A549 (cell line): Measurements from ENCODE around the gene PEX14. TPM values are rescaled to one million over a fixed set of nuclear protein-coding genes. Genes with fewer than 3 reads are reported as not detected.

Experiments
- ATAC-seq, 2 experiments: fragments of 200-7000 bp in 1 of 2; fragments of >200 bp in 1 of 2; cut with Nextera tagmentation in 1 of 2; cut with Tn5 transposase in 1 of 2; 3 replicates each; pipeline versions ENCODE4 v1.8.0 to v1.9.1; 2018 to 2020; ENCODE audit warnings: mild to moderate bottlenecking in 1 of 2, moderate library complexity in 1 of 2
- CTCF ChIA-PET: fragments of 300-600 bp; sonication (Branson Sonifier 250); formaldehyde crosslinking; extraction: SDS; loops from one replicate; lab custom pipeline; 2021; ENCODE audit warnings: antibody characterized with exemption, inconsistent platforms; lab: Yijun Ruan, JAX
- POLR2A ChIA-PET: fragments of 350-600 bp; formaldehyde crosslinking; extraction: SDS; loops from one replicate; lab custom pipeline; 2021; ENCODE audit warnings: antibody characterized with exemption, inconsistent platforms; lab: Yijun Ruan, JAX
- DNase-seq, 2 experiments: peaks; one replicate each; pipeline versions ENCODE4 v3.0.0 to v3.0.0-alpha.2; 2011 to 2016; ENCODE audit warnings: low read depth in 1 of 2, low spot score in 1 of 2
- FAIRE-seq: peaks from 2 replicates; lab custom pipeline; 2011; peaks lifted over from hg19 to GRCh38; lab: Jason Lieb, UNC
- H3K27ac ChIP-seq, 2 experiments: fragments of >200 bp; sonication (Bioruptor Twin); formaldehyde crosslinking; 3 replicates each; pipeline ENCODE4 v1.5.1; 2016 to 2017
- H3K4me1 ChIP-seq: fragments of >200 bp; sonication (Bioruptor Twin); formaldehyde crosslinking; 3 replicates; pipeline ENCODE4 v1.6.1; 2016
- H3K4me2 ChIP-seq: fragments of >200 bp; sonication (Bioruptor Twin); formaldehyde crosslinking; 3 replicates; pipeline ENCODE4 v1.6.1; 2016
- H3K4me3 ChIP-seq: fragments of >200 bp; sonication (Bioruptor Twin); formaldehyde crosslinking; 3 replicates; pipeline ENCODE4 v1.5.1; 2016
- H3K9me3 ChIP-seq: fragments of >200 bp; sonication (Bioruptor Twin); formaldehyde crosslinking; 3 replicates; pipeline ENCODE4 v1.6.1; 2016
- ATOH8 ChIP-seq: fragments of 250-450 bp; sonication (Bioruptor Pico); IDR thresholded peaks from 2 replicates; pipeline ENCODE4 v1.5.0; 2020; ENCODE audit warnings: low read depth, mild to moderate bottlenecking, moderate library complexity
- BCL3 ChIP-seq: fragments of >200 bp; sonication (Bioruptor Twin); formaldehyde crosslinking; IDR thresholded peaks from 3 replicates; pipeline ENCODE4 v1.6.1; 2016
- CBX2 ChIP-seq: fragments of 200-600 bp; sonication (generic); IDR thresholded peaks from 2 replicates; pipeline ENCODE4 v1.6.1; 2016; ENCODE audit warnings: low read depth, mild to moderate bottlenecking, borderline replicate concordance
- E2F6 ChIP-seq: IDR thresholded peaks from 2 replicates; pipeline ENCODE4 v1.6.1; 2012; ENCODE audit warnings: low read depth, borderline replicate concordance
- ESRRA ChIP-seq: fragments of 150-350 bp; IDR thresholded peaks from 2 replicates; pipeline ENCODE4 v1.6.1; 2014; ENCODE audit warnings: mild to moderate bottlenecking, low read length, borderline replicate concordance
- HES2 ChIP-seq: fragments of >200 bp; sonication (Bioruptor Twin); formaldehyde crosslinking; IDR thresholded peaks from 2 replicates; pipeline ENCODE4 v1.6.1; 2016
- JUN ChIP-seq, 2 experiments: fragments of >200 bp; sonication (Bioruptor Twin); formaldehyde crosslinking; IDR thresholded peaks; 2 replicates in 1 of 2; 3 replicates in 1 of 2; pipeline ENCODE4 v1.6.1; 2016 to 2017
- JUNB ChIP-seq: fragments of >200 bp; sonication (Bioruptor Twin); formaldehyde crosslinking; IDR thresholded peaks from 2 replicates; pipeline ENCODE4 v1.6.1; 2016
- KDM5A ChIP-seq: fragments of 200-600 bp; sonication (generic); IDR thresholded peaks from 2 replicates; pipeline ENCODE4 v1.6.1; 2016; ENCODE audit warnings: antibody characterized with exemption, mild to moderate bottlenecking
- MAZ ChIP-seq: fragments of 150-350 bp; IDR thresholded peaks from 2 replicates; pipeline ENCODE4 v1.6.1; 2014; ENCODE audit warnings: antibody characterized with exemption, low read depth, low read length, borderline replicate concordance
- MYC ChIP-seq: IDR thresholded peaks from 2 replicates; pipeline ENCODE4 v1.6.1; 2012; ENCODE audit warnings: mild to moderate bottlenecking, inconsistent platforms, low read length, improper control_type of control experiment, borderline replicate concordance
- PBX3 ChIP-seq: IDR thresholded peaks from 2 replicates; pipeline ENCODE4 v1.6.1; 2012
- REST ChIP-seq: fragments of 200-600 bp; sonication (generic); IDR thresholded peaks from 2 replicates; pipeline ENCODE4 v1.6.1; 2016; ENCODE audit warnings: antibody characterized with exemption, mild to moderate bottlenecking, moderate library complexity
- SREBF2 ChIP-seq: fragments of 450-650 bp; IDR thresholded peaks from 2 replicates; pipeline ENCODE4 v1.6.1; 2014; ENCODE audit warnings: mild to moderate bottlenecking, moderate library complexity
- TFCP2L1 ChIP-seq: fragments of 250-450 bp; sonication (Bioruptor Pico); IDR thresholded peaks from 2 replicates; pipeline ENCODE4 v1.5.0; 2021; ENCODE audit warnings: mild to moderate bottlenecking
- ZC3H11A ChIP-seq: fragments of 450-650 bp; IDR thresholded peaks from 2 replicates; pipeline ENCODE4 v1.6.1; 2014; ENCODE audit warnings: antibody characterized with exemption, mild to moderate bottlenecking
- ZSCAN20 ChIP-seq: fragments of 250-450 bp; sonication (Bioruptor Pico); IDR thresholded peaks from 2 replicates; pipeline ENCODE4 v1.8.0; 2022; ENCODE audit warnings: mild to moderate bottlenecking, moderate library complexity
- WGBS: methylation state at CpG from one replicate; pipeline ENCODE4 v1.1.6; 2017; ENCODE audit errors: missing lambda C conversion rate; 5-methylcytosine and 5-hydroxymethylcytosine counted together
- polyA plus RNA-seq, 4 experiments: library from polyadenylated mRNA; depleted of rRNA in 3 of 4; stranded (reverse); fragments of >200 nt; fragmentation: RNase III in 1 of 4; extraction: RNeasy Plus Mini Kit Qiagen cat#74134 plus additional on column Dnase treatment in 1 of 4; gene quantifications; 2 replicates in 3 of 4; 3 replicates in 1 of 4; pipeline ENCODE4 v1.2.3, GENCODE V29; 2011 to 2017
- TF ChIP-seq, protein P1 (sequence below): fragments of 450-650 bp; IDR thresholded peaks from 2 replicates; pipeline ENCODE4 v1.6.1; 2014; ENCODE audit warnings: antibody characterized with exemption

PEX14 gene
- polyA plus RNA-seq, 2 of the 4 experiments (the other 2 are of a cell fraction), result 7.7 to 15.0 TPM

GRCh38 chr1:10593750-10594149 lies 119.0 kb downstream of the PEX14 start:
- Histone ChIP-seq H3K4me3 (no peak overlapping the region), H3K4me2 (no peak overlapping the region), H3K4me1 (peaks cover 42% of the 10 kb centered on the region), H3K9me3 (no peaks in the 10 kb centered on the region), H3K27ac (no peak overlapping the region)
- DNase-seq, result no peak
- POLR2A ChIA-PET, result no interaction called here
- FAIRE-seq, result no peak
- ATAC-seq, result no peak
- no peak for TF ChIP-seq E2F6
- no peak for TF ChIP-seq ATOH8 (CRISPR knock-in tag)
- TF ChIP-seq TFCP2L1 (CRISPR knock-in tag), result no peak
- TF ChIP-seq SREBF2, result no peak
- no peak for TF ChIP-seq HES2
- TF ChIP-seq ZSCAN20 (CRISPR knock-in tag), result no peak
- TF ChIP-seq, protein P1, sequence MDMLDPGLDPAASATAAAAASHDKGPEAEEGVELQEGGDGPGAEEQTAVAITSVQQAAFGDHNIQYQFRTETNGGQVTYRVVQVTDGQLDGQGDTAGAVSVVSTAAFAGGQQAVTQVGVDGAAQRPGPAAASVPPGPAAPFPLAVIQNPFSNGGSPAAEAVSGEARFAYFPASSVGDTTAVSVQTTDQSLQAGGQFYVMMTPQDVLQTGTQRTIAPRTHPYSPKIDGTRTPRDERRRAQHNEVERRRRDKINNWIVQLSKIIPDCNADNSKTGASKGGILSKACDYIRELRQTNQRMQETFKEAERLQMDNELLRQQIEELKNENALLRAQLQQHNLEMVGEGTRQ, result no peak
- no peak for TF ChIP-seq MYC
- no peak for TF ChIP-seq ZC3H11A
- no peak for TF ChIP-seq ESRRA
- TF ChIP-seq BCL3, result no peak
- no peak for TF ChIP-seq REST
- TF ChIP-seq CBX2, result no peak
- no peak for TF ChIP-seq JUN (IDR thresholded peaks at IDR 0.05)
- no peak for TF ChIP-seq PBX3
- TF ChIP-seq JUNB, result no peak
- no peak for TF ChIP-seq KDM5A
- TF ChIP-seq MAZ, result no peak
- TF ChIP-seq, all 56 proteins: peak for 0
- WGBS, result 89% methylated on average over 11 of the region's 11 CpGs
- CTCF ChIA-PET, result no interaction called here
